K562 (cell line): ENCODE results near the gene ZNF138. TPM values are rescaled to one million over a fixed set of nuclear protein-coding genes. Genes with fewer than 3 reads are reported as not detected.
A peak's percentile ranks its signal among the peaks of the same experiment; 100 is the strongest.

Experiments used
- ATF7 ChIP-seq: fragments of 450-650 bp; IDR thresholded peaks from 2 replicates; pipeline ENCODE4 v1.7.1; 2014; ENCODE audit warnings: mild to moderate bottlenecking, moderate library complexity
- BCLAF1 ChIP-seq, 2 experiments: fragments of 450-650 bp in 1 of 2; IDR thresholded peaks; 2 replicates each; pipeline ENCODE4 v1.6.1; 2011 to 2017; ENCODE audit warnings: low read depth in 2 of 2, antibody characterized with exemption in 1 of 2, borderline replicate concordance in 1 of 2, low read length in 1 of 2, mild to moderate bottlenecking in 1 of 2, mixed read lengths in 1 of 2; ENCODE audit not compliant: control insufficient read depth in 1 of 2
- GABPB2 ChIP-seq: fragments of 250-450 bp; sonication (Bioruptor Pico); conservative IDR thresholded peaks from 2 replicates; pipeline ENCODE4 v1.5.1; 2021; ENCODE audit warnings: mild to moderate bottlenecking
- HCFC1 ChIP-seq: IDR thresholded peaks from 2 replicates; pipeline ENCODE4 v1.6.1; 2012; ENCODE audit warnings: low read depth, low read length, improper control_type of control experiment
- HMGN3 ChIP-seq: IDR thresholded peaks from 2 replicates; pipeline ENCODE4 v1.6.1; 2011; ENCODE audit warnings: borderline replicate concordance, low read depth, mild to moderate bottlenecking, mixed read lengths, low read length; ENCODE audit not compliant: insufficient read length; ENCODE audit errors: extremely low read depth
- PCBP2 ChIP-seq: fragments of 200-400 bp; formaldehyde crosslinking; IDR thresholded peaks from 2 replicates; pipeline ENCODE4 v1.6.1; 2018; ENCODE audit warnings: low read length, low read depth, mild to moderate bottlenecking, moderate library complexity; ENCODE audit not compliant: poor library complexity, severe bottlenecking
- RBM14 ChIP-seq: fragments of 200-400 bp; formaldehyde crosslinking; IDR thresholded peaks from 2 replicates; pipeline ENCODE4 v1.6.1; 2018; ENCODE audit warnings: low read depth, mild to moderate bottlenecking, low read length, moderate library complexity, borderline replicate concordance; ENCODE audit not compliant: insufficient read depth
- RBM22 ChIP-seq: fragments of 200-400 bp; formaldehyde crosslinking; IDR thresholded peaks from 2 replicates; pipeline ENCODE4 v1.6.1; 2018; ENCODE audit warnings: low read length, low read depth; ENCODE audit not compliant: poor library complexity, severe bottlenecking
- RBM25 ChIP-seq: fragments of 200-400 bp; formaldehyde crosslinking; IDR thresholded peaks from 2 replicates; pipeline ENCODE4 v1.6.1; 2018; ENCODE audit warnings: low read length, low read depth, moderate library complexity; ENCODE audit not compliant: severe bottlenecking
- TEAD4 ChIP-seq, 2 experiments: sonication (generic) in 1 of 2; formaldehyde crosslinking in 1 of 2; IDR thresholded peaks; 2 replicates each; pipeline versions ENCODE4 v1.6.1 to v1.8.0; 2012 to 2022; ENCODE audit warnings: borderline replicate concordance in 1 of 2, inconsistent platforms in 1 of 2, low read length in 1 of 2, mild to moderate bottlenecking in 1 of 2, missing genetic modification reagents in 1 of 2
- ZNF707 ChIP-seq: fragments of 250-450 bp; sonication (Bioruptor Pico); conservative IDR thresholded peaks from 2 replicates; pipeline ENCODE4 v1.8.0; 2022; ENCODE audit warnings: inconsistent platforms, mild to moderate bottlenecking, moderate library complexity
- polyA plus RNA-seq, 8 experiments: library from polyadenylated mRNA; depleted of rRNA in 4 of 8; stranded (reverse) in 5 of 8; unstranded in 3 of 8; fragments of >200 nt; fragmentation: Nextera tagmentation in 2 of 8; fragmentation: Illumina TruSeq in 1 of 8; extraction: Ambion mirVana in 2 of 8; extraction: Trizol in 1 of 8; gene quantifications; 2 replicates each; pipeline versions ENCODE4 v1.2.1 to v1.2.3, GENCODE V29; 2011 to 2014; ENCODE audit warnings: inconsistent platforms in 1 of 8, missing spikeins in 1 of 8
- total RNA-seq, 7 experiments: library from RNA; depleted of rRNA in 6 of 7; stranded (reverse); fragments of >200 nt in 6 of 7; fragmentation: Illumina TruSeq in 2 of 7; extraction: Trizol in 2 of 7; gene quantifications; 2 replicates each; pipeline versions ENCODE4 v1.2.1 to v1.2.3, GENCODE V29; 2011 to 2021; ENCODE audit warnings: low replicate concordance in 1 of 7
- TF ChIP-seq, protein P1 (sequence below): fragments of 250-450 bp; sonication (Bioruptor Pico); IDR thresholded peaks from 2 replicates; pipeline ENCODE4 v1.9.0; 2021; ENCODE audit warnings: mild to moderate bottlenecking, inconsistent platforms
- TF ChIP-seq, protein P2 (sequence below): fragments of 450-650 bp; formaldehyde crosslinking; IDR thresholded peaks from 2 replicates; pipeline ENCODE4 v1.4.0; 2022; ENCODE audit warnings: missing genetic modification characterization
- TF ChIP-seq, protein P3 (sequence below): fragments of 450-650 bp; IDR thresholded peaks from 2 replicates; pipeline ENCODE4 v1.6.1; 2014; ENCODE audit warnings: low read depth, mild to moderate bottlenecking, moderate library complexity, borderline replicate concordance

ZNF138 gene
- total and polyA plus RNA-seq, 9 of the 15 experiments (the other 6 are each of a cell fraction or from before 2014, with no cell fraction given) = 14.6 to 34.9 (median 22.6) TPM

- TF ChIP-seq, protein P1, sequence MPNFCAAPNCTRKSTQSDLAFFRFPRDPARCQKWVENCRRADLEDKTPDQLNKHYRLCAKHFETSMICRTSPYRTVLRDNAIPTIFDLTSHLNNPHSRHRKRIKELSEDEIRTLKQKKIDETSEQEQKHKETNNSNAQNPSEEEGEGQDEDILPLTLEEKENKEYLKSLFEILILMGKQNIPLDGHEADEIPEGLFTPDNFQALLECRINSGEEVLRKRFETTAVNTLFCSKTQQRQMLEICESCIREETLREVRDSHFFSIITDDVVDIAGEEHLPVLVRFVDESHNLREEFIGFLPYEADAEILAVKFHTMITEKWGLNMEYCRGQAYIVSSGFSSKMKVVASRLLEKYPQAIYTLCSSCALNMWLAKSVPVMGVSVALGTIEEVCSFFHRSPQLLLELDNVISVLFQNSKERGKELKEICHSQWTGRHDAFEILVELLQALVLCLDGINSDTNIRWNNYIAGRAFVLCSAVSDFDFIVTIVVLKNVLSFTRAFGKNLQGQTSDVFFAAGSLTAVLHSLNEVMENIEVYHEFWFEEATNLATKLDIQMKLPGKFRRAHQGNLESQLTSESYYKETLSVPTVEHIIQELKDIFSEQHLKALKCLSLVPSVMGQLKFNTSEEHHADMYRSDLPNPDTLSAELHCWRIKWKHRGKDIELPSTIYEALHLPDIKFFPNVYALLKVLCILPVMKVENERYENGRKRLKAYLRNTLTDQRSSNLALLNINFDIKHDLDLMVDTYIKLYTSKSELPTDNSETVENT (CRISPR knock-in tag) = no peak
- TF ChIP-seq HMGN3 (peak; percentile 36), RBM22 (no peak), TEAD4 (IDR thresholded peaks at IDR 0.05; ENCODE audit: low read length) (no peak), TEAD4 (CRISPR knock-in tag; IDR thresholded peaks at IDR 0.05; ENCODE audit: borderline replicate concordance) (no peak), RBM14 (no peak), RBM25 (peak; percentile 91), PCBP2 (no peak), BCLAF1 (IDR thresholded peaks at IDR 0.05; ENCODE audit: borderline replicate concordance in 1 of 2, control insufficient read depth in 1 of 2, low read depth in 2 of 2, low read length in 1 of 2) (no peak), ZNF707 (CRISPR knock-in tag) (no peak), HCFC1 (peak; percentile 50; the same call in 1 of the 2 replicates), GABPB2 (CRISPR knock-in tag) (no peak), ATF7 (peak; percentile 94)
- TF ChIP-seq, protein P2, sequence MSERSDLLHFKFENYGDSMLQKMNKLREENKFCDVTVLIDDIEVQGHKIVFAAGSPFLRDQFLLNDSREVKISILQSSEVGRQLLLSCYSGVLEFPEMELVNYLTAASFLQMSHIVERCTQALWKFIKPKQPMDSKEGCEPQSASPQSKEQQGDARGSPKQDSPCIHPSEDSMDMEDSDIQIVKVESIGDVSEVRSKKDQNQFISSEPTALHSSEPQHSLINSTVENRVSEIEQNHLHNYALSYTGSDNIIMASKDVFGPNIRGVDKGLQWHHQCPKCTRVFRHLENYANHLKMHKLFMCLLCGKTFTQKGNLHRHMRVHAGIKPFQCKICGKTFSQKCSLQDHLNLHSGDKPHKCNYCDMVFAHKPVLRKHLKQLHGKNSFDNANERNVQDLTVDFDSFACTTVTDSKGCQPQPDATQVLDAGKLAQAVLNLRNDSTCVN (CRISPR knock-in tag) = no peak
- TF ChIP-seq, protein P3, sequence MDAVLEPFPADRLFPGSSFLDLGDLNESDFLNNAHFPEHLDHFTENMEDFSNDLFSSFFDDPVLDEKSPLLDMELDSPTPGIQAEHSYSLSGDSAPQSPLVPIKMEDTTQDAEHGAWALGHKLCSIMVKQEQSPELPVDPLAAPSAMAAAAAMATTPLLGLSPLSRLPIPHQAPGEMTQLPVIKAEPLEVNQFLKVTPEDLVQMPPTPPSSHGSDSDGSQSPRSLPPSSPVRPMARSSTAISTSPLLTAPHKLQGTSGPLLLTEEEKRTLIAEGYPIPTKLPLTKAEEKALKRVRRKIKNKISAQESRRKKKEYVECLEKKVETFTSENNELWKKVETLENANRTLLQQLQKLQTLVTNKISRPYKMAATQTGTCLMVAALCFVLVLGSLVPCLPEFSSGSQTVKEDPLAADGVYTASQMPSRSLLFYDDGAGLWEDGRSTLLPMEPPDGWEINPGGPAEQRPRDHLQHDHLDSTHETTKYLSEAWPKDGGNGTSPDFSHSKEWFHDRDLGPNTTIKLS = no peak
Observed at GRCh38 chr7:64794171-64794844, at the start of gene ZNF138 (continued).
